GM10847 (cell line): ENCODE measurements around the gene CCDC102A.

Experiments
- POLR2A ChIP-seq: IDR thresholded peaks from 2 replicates; pipeline ENCODE4 v1.6.1; 2011; ENCODE audit not compliant: insufficient read length; ENCODE audit errors: extremely low read depth

The CCDC102A gene

GRCh38 chr16:57551057-57551456 lies 14.7 kb upstream of the CCDC102A start:
- TF ChIP-seq POLR2A = no peak

- no peak for TF ChIP-seq POLR2A
Observed at GRCh38 chr16:57549730-57550129, 13.4 kb upstream of the CCDC102A start.

DNA sequence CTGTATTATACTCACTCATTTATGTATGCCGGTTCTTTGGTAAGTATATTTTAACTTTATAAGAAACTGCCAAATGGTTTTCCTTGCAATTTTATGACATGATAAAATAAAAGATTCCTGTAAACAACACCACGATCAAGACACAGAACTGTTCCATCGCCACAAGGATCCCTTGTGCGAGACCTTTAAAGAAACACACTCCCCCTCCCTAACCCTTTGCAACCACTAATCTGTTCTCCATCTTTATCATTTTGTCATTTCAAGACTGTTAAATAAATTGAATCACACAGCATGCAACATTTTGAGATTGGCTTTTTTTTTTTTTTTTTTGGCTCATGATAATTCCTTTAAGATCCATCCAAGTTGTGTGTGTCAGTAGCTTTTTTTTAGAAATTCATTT lies 12.0 kb upstream of the CCDC102A start:
- no peak for TF ChIP-seq POLR2A

DNA sequence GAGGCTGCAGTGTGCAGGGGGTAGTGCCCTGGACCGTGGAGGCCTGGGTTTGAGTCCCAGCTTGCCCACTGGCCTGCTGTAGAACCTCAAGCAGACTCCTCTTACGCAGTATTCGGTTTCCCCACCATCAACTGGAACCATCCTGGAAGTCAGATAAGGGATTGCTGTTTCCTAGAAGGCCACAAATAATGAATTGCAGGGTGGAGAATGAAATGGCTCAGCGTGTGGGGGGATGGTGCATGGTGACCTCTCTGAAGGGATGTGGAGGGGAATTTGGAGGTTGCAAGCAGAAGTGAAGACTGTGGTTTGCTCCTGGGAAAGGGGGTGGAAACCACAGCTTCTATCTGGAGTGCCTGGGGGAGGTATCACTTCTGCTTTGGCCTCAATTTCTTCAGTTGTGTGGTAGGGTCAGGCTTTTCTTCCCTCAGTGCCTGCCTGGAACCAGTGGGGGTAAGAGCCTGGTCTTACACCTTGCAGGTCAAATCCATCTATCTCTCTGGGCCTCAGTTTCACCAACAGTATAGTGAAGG lies 7.8 kb upstream of the CCDC102A start:
- peak; percentile 26 for TF ChIP-seq POLR2A

DNA sequence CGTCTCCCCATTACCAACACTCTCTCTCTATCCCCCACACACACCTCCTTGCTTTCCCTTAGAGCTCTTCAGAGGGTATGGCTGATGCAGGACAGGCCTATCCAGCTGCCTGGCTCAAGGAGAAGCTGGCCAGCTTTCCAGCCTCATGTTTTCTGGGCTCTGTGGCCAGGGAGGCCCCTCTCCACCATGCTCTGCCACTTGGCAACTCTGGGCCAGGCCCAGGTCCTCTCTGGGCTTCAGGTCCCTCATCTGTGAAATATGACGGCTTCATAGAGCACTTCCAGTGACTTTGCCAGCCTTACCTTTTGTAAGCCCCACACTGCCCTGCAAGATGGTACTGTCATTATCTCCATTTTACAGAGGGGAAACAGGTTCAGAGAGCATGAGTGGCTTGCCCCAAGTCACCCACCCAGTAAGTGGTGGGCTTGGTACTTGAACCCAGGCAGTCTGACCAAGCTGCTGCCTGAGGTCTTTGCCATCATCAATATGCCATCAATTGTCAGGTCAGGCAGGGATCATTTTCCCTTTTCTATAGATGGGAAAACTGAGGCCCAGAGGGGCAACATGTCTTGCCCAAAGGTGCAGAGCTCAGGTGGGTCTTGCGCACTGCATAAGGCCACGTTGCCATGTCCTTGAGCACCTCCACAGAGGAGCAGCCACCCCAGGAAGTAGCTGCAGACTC lies 5.5 kb upstream of the CCDC102A start:
- no peak for TF ChIP-seq POLR2A

DNA sequence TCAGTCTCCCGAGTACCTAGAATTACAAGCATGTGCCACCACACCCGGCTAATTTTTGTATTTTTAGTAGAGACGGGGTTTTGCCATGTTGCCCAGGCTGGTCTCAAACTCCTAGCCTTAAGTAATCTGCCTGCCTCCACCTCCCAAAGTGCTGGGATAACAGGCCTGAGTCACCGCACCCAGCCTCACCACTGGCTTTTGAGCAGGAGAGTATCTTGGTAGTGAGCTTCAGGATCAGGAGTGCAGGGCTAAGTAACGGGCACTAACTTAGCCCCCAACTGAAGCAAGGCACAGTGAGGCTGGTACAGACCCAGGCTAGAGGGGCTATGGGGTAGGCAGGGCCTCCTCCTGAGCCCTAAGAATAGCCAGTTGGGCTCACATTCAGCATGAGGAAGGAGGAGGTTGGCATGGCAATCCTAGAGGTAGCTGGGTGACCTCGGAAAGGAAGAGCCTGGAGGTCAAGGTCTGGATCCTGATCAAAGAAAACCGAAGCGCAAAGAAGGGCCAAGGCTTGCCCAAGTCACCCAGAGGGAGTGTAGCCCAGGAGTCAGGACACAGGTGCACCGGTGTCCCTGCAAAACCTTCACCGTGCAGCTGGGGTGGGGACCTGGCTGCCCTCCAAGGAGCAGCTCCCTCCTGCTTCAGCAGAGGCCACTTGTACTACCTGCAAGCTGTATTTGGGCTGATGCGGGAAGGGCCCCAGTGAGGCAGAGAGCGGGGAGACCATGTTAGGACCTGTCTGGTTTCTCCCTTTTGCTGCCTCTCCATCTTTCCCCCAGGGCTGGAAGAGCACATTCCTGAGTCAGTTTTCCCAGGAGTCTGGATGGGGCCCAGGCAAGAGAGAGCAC lies 4.8 kb upstream of the CCDC102A start:
- TF ChIP-seq POLR2A = no peak

- TF ChIP-seq POLR2A = no peak
Observed at GRCh38 chr16:57540387-57540786, 4.0 kb upstream of the CCDC102A start.

- TF ChIP-seq POLR2A = no peak
Observed at GRCh38 chr16:57539072-57539796, 2.9 kb upstream of the CCDC102A start.

DNA sequence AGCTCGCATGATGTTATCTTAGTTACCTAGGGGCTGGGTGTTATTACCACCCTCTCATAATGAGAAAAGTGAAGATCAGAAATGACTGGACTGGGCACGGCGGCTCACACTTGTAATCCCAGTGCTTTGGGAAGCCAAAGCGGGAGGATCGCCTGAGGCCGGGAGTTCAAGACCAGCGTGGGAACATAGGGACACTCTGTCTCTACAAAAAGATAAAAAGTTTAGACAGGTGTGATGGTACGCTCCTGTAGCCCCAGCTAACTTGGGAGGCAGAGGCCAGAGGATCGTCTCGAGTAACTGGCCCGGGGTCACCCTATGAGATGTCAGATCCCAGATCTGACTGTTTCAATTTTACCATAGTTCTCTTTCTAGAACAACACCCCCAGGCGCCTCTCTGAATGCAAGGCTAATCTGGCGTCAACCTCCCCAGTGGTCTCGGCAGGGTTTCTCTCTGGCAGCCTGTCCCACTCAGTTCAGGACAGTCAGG lies 1.9 kb upstream of the CCDC102A start:
- no peak for TF ChIP-seq POLR2A

- no peak for TF ChIP-seq POLR2A
Observed at GRCh38 chr16:57537581-57538234, 1.3 kb upstream of the CCDC102A start.

DNA sequence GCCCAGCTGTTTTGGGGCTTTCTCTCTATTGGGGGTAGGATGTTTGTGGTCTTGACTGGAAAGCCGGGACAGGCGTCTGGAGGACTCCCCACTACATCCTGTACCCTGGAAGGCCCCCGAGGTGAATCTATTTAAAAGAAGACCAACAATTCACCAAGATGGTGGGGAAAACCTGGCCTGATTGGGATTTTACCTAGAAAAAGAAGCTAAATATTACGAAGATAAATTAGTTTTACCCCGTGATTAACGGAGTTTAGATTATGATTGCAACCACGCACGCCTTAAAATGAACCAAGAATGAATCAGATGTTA lies 779 bp upstream of the CCDC102A start:
- TF ChIP-seq POLR2A = no peak

GRCh38 chr16:57535680-57536305 lies 578 bp downstream of the CCDC102A start:
- TF ChIP-seq POLR2A = no peak

DNA sequence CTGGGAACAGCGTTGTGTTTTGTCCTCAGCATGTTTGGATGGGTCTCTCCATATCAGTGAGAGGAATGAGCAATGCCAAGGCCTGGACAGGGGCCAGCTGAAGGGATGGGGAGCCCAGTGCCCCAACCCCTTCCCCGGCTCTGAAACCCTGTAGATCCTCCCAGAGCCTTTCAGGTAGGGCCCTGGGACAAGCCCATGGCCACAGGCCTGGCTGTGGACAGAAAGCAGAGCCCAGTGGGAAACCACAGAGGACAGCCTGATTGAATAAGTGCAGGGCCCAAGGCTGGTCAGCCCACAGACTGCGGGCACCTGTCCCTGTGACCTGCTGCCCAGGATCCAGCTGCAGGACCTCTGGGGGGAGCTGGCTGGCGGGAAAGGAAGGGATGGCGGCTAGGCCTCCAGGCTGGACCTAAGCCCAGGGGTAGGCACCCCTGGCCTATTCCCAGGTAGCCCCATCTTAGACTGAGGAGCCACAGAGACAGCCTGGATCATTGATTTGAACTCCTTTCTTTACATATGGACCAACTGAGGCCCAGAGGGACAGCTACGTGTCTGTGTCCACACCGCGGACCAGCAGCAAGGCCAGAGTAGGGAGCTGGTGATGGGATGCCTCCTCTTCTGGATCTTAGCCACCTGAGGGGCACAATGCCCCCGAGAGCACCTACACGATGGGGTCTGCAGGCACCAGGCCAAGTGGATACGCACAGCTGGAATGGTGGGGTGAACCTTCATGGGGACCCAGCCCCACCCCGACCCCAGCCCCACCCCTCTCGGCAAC lies 1.3 kb downstream of the CCDC102A start:
- no peak for TF ChIP-seq POLR2A

DNA sequence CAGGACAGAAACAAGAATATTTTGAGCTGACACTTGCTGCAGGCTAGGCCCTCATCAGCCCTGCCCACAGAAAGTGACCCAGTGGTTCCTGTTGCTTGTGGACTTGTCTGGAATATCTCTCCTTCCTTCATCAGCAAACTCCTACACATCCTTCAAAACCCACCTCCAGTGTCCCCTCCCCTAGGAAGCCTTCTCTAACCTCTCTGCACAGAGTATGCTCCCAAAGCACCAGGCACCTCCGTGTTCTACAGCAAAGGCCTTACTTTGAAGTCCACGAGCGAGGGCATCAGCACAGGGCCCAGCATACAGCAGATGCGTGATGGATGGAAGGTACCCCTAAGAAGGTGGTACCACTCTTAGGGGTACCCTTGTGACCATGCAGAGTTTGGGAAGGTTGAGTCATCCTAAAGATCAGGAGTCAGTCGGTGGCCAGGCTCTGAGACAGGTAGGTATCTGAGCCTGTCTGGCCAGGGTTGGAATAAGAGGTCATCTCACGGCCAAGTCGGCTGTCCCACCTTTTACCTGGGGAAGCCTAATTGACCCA lies 2.0 kb downstream of the CCDC102A start:
- TF ChIP-seq POLR2A = no peak
